Testis (tissue), 3 donors: ENCODE results near the gene RPN2. TPM values are rescaled to one million over a fixed set of nuclear protein-coding genes. Genes with fewer than 3 reads are reported as not detected.

Source experiments
- DNase-seq: peaks from one replicate; pipeline ENCODE4 v3.0.0-alpha.2; 2019
- H3K27ac ChIP-seq, 2 donors: fragments of 200-600 bp; sonication (generic); one replicate each; pipeline ENCODE4 v1.5.1; 2019
- H3K27me3 ChIP-seq: fragments of 200-600 bp; sonication (generic); one replicate; pipeline ENCODE4 v1.5.1; 2019
- H3K36me3 ChIP-seq: fragments of 200-600 bp; sonication (generic); one replicate; pipeline ENCODE4 v1.5.1; 2017; ENCODE audit warnings: low read depth; ENCODE audit errors: missing control alignments
- H3K4me1 ChIP-seq: fragments of 200-600 bp; sonication (generic); one replicate; pipeline ENCODE4 v1.5.1; 2019
- H3K4me3 ChIP-seq, 2 donors: fragments of 200-600 bp; sonication (generic); one replicate each; pipeline ENCODE4 v1.5.1; 2017 to 2019
- H3K9me3 ChIP-seq: fragments of 200-600 bp; sonication (generic); one replicate; pipeline ENCODE4 v1.5.1; 2017
- POLR2A ChIP-seq: fragments of 450-650 bp; IDR thresholded peaks from one replicate; pipeline ENCODE4 v1.6.1; 2017; ENCODE audit warnings: antibody characterized with exemption, mild to moderate bottlenecking, moderate library complexity
- WGBS, 2 donors: methylation state at CpG; one replicate each; pipeline ENCODE4 v1.1.5; 2018; 5-methylcytosine and 5-hydroxymethylcytosine counted together
- intact Hi-C: fragments of 100-400 bp; cut with DNase I; formaldehyde crosslinking; loops from one replicate; pipeline ENCODE4 v1.15.1; 2023; ENCODE audit warnings: low total_unique reads
- polyA plus RNA-seq: library from polyadenylated mRNA; stranded (reverse); fragments of 350-450 nt; fragmentation: Illumina TruSeq; extraction: RNeasy Lipid Tissue Mini Kit (QIAGEN cat#74804); gene quantifications from one replicate; pipeline ENCODE4 v1.2.3, GENCODE V29; 2014; ENCODE audit warnings: low read depth, low replicate concordance; ENCODE audit not compliant: insufficient read depth
- total RNA-seq, 2 donors: library from RNA; depleted of rRNA; stranded (reverse); fragments of >200 nt; gene quantifications; one replicate each; pipeline ENCODE4 v1.2.3, GENCODE V29; 2016
- TF ChIP-seq, protein P1 (sequence below), 3 experiments: fragments of 450-650 bp in 2 of 3; fragments of 200-600 bp in 1 of 3; sonication (generic) in 1 of 3; IDR thresholded peaks; one replicate each; pipeline ENCODE4 v1.5.1; 2016 to 2019; ENCODE audit warnings: antibody characterized with exemption in 3 of 3, mild to moderate bottlenecking in 2 of 3, moderate library complexity in 1 of 3

The RPN2 gene
- total and polyA plus RNA-seq, 3 donors from 2014 or later: 200 to 284 (median 235) TPM

DNA sequence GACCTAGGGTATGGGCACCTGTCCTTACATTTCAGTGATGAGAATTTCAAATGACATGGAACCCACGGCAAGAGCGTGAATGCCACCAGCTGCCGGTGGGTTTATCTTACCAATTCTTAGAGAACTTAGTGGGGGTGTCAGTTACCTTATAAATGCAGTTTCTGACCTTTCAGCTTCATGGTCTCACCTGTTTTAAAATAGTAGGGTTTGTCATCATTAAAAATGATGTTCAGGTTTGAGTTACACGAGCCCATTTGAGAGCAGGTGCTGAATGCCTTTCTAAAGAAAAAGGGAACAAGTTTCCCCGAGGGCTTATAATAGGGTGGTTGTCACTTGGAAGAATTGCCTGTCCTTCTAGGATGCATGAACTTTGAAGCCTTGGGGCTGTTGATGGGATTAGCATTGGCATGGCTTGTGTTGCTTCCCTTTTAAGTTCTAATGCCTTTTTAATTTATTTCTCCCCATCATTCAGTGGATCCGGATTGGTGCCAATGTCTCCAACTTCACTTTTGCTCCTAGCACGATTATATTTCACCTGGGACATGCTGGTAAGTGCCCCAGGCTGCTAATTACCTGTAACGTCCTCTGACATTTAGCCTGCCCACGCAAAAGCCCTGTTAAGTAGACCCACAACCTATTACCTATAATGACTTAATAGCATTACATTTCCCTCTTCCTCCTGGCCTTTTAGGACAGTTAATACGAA is 54.6 kb downstream of the RPN2 start:
- Histone ChIP-seq H3K27ac (no peak overlapping the region), H3K36me3 (no peaks in the 10 kb centered on the region), H3K4me1 (no peaks in the 10 kb centered on the region), H3K27me3 (no peaks in the 10 kb centered on the region), H3K4me3 (no peak overlapping the region), H3K9me3 (no peaks in the 10 kb centered on the region)
- WGBS, 2 donors: 87 to 94% methylated on average over 10 of the region's 10 CpGs
- TF ChIP-seq, protein P1, sequence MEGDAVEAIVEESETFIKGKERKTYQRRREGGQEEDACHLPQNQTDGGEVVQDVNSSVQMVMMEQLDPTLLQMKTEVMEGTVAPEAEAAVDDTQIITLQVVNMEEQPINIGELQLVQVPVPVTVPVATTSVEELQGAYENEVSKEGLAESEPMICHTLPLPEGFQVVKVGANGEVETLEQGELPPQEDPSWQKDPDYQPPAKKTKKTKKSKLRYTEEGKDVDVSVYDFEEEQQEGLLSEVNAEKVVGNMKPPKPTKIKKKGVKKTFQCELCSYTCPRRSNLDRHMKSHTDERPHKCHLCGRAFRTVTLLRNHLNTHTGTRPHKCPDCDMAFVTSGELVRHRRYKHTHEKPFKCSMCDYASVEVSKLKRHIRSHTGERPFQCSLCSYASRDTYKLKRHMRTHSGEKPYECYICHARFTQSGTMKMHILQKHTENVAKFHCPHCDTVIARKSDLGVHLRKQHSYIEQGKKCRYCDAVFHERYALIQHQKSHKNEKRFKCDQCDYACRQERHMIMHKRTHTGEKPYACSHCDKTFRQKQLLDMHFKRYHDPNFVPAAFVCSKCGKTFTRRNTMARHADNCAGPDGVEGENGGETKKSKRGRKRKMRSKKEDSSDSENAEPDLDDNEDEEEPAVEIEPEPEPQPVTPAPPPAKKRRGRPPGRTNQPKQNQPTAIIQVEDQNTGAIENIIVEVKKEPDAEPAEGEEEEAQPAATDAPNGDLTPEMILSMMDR (IDR thresholded peaks at IDR 0.05): no peak
- no peak for TF ChIP-seq POLR2A
- DNase-seq: no peak
- intact Hi-C loops: no loop called here

DNA sequence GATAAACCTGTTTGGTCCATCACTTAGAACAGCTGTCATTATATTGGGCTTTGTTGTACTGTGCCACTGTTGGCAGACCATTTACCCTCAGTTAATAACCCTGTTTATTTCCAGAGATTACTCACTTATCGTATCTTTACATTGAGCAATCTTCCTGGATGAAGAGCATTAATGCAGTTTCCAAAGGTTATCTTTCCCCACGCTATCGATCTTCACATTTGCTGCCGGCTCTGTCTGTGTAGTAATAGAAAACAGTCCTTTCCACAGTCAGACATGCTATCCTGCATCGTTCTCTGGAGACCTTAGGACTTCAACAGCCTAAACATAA is 55.1 kb downstream of the RPN2 start:
- Histone ChIP-seq H3K27ac (no peak overlapping the region), H3K4me1 (no peaks in the 10 kb centered on the region), H3K27me3 (no peaks in the 10 kb centered on the region), H3K9me3 (no peaks in the 10 kb centered on the region), H3K4me3 (no peak overlapping the region), H3K36me3 (no peaks in the 10 kb centered on the region)
- DNase-seq: no peak
- WGBS, 2 donors: 94 to 96% methylated on average over 5 of the region's 5 CpGs
- intact Hi-C loops: no loop called here
- no peak for TF ChIP-seq POLR2A
- TF ChIP-seq, protein P1 (IDR thresholded peaks at IDR 0.05): no peak

DNA sequence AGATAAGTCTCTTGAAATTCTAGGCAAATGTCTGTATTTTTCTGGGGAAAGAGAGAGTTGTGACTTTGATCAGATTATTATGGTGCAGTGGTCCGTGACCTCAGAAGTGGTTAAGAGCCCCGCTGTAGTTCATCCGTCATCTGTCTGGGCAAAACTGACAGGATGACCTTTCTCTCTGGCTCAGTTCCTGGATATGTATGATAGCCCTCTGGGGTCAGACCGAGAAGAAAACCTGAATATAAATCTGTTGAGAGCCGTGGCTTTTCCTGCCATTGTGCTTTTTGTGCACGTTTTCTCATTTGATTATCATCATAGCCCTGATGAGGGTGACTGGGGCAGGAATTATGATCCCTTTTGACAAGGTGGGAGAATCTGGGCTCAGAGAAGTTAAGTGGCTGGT is 55.9 kb downstream of the RPN2 start:
- H3K9me3 ChIP-seq: no peaks in the 10 kb centered on the region
- TF ChIP-seq, protein P1 (IDR thresholded peaks at IDR 0.05): no peak
- TF ChIP-seq POLR2A: no peak
- H3K4me1 ChIP-seq: no peaks in the 10 kb centered on the region
- intact Hi-C loops: no loop called here
- H3K27me3 ChIP-seq: no peaks in the 10 kb centered on the region
- H3K4me3 ChIP-seq: no peak overlapping the region
- H3K36me3 ChIP-seq: no peaks in the 10 kb centered on the region
- no peak overlapping the region for H3K27ac ChIP-seq
- DNase-seq: no peak
- WGBS, 2 donors: 71 to 79% methylated on average over 6 of the region's 6 CpGs

DNA sequence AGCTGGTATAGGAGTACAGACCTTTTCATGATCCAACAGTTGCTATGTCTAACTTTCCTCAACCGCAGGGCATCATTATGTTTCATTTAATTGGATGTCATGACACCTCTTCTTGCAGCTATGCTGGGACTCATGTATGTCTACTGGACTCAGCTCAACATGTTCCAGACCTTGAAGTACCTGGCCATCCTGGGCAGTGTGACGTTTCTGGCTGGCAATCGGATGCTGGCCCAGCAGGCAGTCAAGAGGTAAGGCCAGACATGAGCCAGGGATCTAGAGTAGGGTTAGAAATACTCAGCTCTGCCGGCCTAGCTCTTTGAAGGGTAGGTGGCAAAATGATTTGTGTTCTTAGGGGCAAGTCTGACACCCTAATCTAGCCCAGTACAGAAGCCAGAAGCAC is 57.3 kb downstream of the RPN2 start:
- H3K27ac ChIP-seq: no peak overlapping the region
- no peak for DNase-seq
- intact Hi-C loops: no loop called here
- H3K9me3 ChIP-seq: no peaks in the 10 kb centered on the region
- H3K4me1 ChIP-seq: no peaks in the 10 kb centered on the region
- no peak for TF ChIP-seq POLR2A
- TF ChIP-seq, protein P1 (IDR thresholded peaks at IDR 0.05): no peak
- H3K36me3 ChIP-seq: no peaks in the 10 kb centered on the region
- 66 to 76% methylated on average over 4 of the region's 4 CpGs for WGBS, 2 donors
- H3K27me3 ChIP-seq: no peaks in the 10 kb centered on the region
- no peak overlapping the region for H3K4me3 ChIP-seq

DNA sequence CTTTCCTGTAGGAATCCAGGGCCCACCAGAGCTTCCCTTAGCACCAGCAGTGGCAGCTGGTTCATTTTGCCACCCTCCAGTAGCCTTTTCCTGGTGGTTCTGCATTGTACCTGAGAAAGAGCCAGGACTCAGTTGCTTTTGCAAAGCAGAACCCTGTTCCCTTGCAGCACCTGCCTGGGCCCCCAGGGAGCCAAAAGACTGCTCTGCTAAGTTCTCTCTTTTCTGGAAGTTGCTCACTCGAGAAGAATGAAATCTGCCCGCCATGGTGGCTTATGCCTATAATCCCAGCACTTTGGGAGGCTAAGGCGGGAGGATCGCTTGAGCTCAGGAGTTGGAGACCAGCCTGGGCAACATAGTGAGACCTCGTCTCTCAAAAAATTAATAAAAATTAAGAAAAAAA is 58.5 kb downstream of the RPN2 start:
- TF ChIP-seq POLR2A: no peak
- TF ChIP-seq, protein P1 (IDR thresholded peaks at IDR 0.05): no peak
- no peaks in the 10 kb centered on the region for H3K4me1 ChIP-seq
- no peak overlapping the region for H3K4me3 ChIP-seq
- H3K27ac ChIP-seq: no peak overlapping the region
- H3K27me3 ChIP-seq: no peaks in the 10 kb centered on the region
- DNase-seq: no peak
- WGBS, 2 donors: 96% methylated on average over 5 of the region's 5 CpGs
- intact Hi-C loops: no loop called here
- no peaks in the 10 kb centered on the region for H3K36me3 ChIP-seq
- no peaks in the 10 kb centered on the region for H3K9me3 ChIP-seq
